GM21367 (cell line): Measurements from ENCODE around the gene KRIT1.
A peak's percentile ranks its signal among the peaks of the same experiment; 100 is the strongest.
"Not testable (repeated sequence)": the region's sequence is repeated elsewhere in the genome, so short reads cannot be mapped to it uniquely, and the experiment has no call there.

Source experiments
- ATAC-seq: cut with Tn5 transposase; IDR thresholded peaks from one replicate; pipeline ENCODE4 v1.9.1; 2021; ENCODE audit not compliant: unreplicated experiment

KRIT1 gene

GRCh38 chr7:92250603-92251002, 4.9 kb upstream of the KRIT1 start:
- no peak for ATAC-seq

- peak; percentile 10 for ATAC-seq
Measured at GRCh38 chr7:92246360-92247101, 817 bp upstream of the KRIT1 start.

- ATAC-seq, result peak; percentile 2
Measured at GRCh38 chr7:92244808-92245486, 767 bp downstream of the KRIT1 start.

- no peak for ATAC-seq
Measured at GRCh38 chr7:92242972-92243371, 2.7 kb downstream of the KRIT1 start.

GRCh38 chr7:92230547-92230946, 15.2 kb downstream of the KRIT1 start:
- ATAC-seq, result no peak

GRCh38 chr7:92228742-92229141, 17.0 kb downstream of the KRIT1 start:
- no peak for ATAC-seq

- ATAC-seq, result no peak
Measured at GRCh38 chr7:92228100-92228499, 17.6 kb downstream of the KRIT1 start.

GRCh38 chr7:92226981-92227380, 18.7 kb downstream of the KRIT1 start:
- ATAC-seq, result no peak

GRCh38 chr7:92221766-92222165, 23.9 kb downstream of the KRIT1 start:
- no peak for ATAC-seq

- no peak for ATAC-seq
Measured at GRCh38 chr7:92206672-92207071, 39.0 kb downstream of the KRIT1 start.

- ATAC-seq, result no peak
Measured at GRCh38 chr7:92205987-92206386, 39.7 kb downstream of the KRIT1 start.

GRCh38 chr7:92200791-92201190, 44.9 kb downstream of the KRIT1 start:
- no peak for ATAC-seq

- ATAC-seq, result no peak
Measured at GRCh38 chr7:92192326-92192725, 53.4 kb downstream of the KRIT1 start.

GRCh38 chr7:92189246-92189645, 56.5 kb downstream of the KRIT1 start:
- ATAC-seq, result not testable (repeated sequence)

GRCh38 chr7:92184294-92184693, 61.4 kb downstream of the KRIT1 start:
- not testable (repeated sequence) for ATAC-seq

- ATAC-seq, result peak; percentile 99
Measured at GRCh38 chr7:92178928-92179924, 66.5 kb downstream of the KRIT1 start, which contains the start of gene LRRD1. TSS of gene LRRD1 (minus strand) at chr7:92179142. CDS start at chr7:92165202, 13,940 bp downstream.

- no peak for ATAC-seq
Measured at GRCh38 chr7:92177362-92177761, 68.4 kb downstream of the KRIT1 start.

GRCh38 chr7:92169529-92169928, 76.2 kb downstream of the KRIT1 start:
- not testable (repeated sequence) for ATAC-seq

GRCh38 chr7:92161271-92161670, 84.4 kb downstream of the KRIT1 start:
- no peak for ATAC-seq

GRCh38 chr7:92158660-92159575, 86.8 kb downstream of the KRIT1 start:
- peak; percentile 44 for ATAC-seq
